HG02610 (cell line): Measurements from ENCODE around the gene RRAS2.
"Not testable (repeated sequence)": the region's sequence is repeated elsewhere in the genome, so short reads cannot be mapped to it uniquely, and the experiment has no call there.

ENCODE experiments used
- ATAC-seq: cut with Tn5 transposase; IDR thresholded peaks from one replicate; pipeline ENCODE4 v1.9.1; 2021; ENCODE audit warnings: mild to moderate bottlenecking, moderate library complexity; ENCODE audit not compliant: unreplicated experiment

The RRAS2 gene

DNA sequence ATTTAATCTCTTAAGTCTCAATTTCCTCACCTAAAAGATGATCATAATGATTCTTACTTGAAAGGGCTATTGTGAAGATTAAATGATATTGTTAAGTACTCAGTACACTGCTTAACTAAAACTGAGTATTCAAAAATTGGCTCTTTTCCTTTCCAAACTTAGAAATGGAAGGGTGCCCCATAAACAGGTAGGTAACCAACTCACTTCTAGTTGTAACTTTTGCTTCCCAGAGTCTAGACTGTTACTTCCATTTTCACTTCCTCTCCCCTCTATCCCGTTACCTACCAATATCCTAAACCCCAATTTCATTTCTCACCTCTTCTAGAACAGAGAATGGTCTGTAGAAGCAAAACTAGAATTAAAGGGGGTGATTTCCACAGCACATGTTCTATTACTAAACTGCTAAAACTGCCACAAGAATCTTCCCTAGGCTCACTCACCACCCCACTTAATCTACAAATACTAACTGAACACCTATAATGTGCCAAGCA is 50.0 kb downstream of the RRAS2 start:
- peak; percentile 33 for ATAC-seq

DNA sequence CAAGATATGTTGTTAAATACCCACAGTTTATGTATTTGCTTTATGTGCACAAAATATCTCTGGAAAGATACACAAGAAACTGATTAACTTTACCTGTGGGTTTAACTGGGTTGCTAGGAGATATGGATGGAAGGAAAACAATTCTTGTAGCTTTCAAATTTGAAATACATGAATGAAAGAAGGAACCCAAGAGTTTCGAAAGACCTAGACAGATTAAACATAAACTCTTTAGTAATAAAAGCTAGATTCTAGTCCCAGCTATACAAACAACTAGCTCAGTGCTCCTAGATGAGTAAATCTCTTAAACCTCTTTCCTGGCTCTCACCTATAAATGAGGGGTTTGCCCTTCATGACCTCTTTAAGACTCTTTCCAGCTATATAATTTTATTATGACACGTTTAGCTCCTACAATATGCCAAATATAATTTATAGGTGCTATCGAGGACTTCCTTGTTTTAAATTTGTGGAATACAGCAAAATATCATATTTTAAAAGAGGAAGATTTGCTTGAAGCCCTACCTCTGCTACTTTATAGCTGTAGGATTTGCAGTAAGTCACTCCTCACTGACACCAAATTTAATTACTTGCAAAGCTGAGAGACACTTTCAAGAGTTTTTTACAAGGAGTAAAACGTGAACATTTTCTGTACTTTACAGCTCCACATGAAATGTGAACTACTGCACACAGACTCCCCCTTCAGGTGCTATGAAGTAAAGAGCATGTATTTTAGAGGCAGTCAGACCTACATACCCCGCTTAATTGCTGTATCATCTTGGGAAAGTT is 50.7 kb downstream of the RRAS2 start:
- ATAC-seq = peak; percentile 48

DNA sequence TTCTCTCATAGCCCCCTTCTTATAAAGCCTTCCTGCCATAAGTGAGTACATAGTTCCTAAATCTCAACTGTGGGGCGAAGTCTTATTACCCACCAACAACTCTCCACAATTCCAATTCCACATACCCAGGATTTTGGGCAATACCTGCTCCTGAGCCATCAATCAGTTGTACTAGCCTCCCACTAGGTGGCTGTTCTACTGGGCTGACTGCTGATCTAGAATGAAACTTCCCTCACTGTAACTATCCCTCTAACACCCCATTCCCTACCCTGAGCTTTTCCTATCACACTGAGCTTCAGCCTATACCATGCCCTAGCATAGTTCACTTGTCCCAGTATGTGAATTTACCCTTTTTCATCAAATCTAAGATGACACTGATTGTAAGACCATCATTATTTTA is 52.5 kb downstream of the RRAS2 start:
- no peak for ATAC-seq

DNA sequence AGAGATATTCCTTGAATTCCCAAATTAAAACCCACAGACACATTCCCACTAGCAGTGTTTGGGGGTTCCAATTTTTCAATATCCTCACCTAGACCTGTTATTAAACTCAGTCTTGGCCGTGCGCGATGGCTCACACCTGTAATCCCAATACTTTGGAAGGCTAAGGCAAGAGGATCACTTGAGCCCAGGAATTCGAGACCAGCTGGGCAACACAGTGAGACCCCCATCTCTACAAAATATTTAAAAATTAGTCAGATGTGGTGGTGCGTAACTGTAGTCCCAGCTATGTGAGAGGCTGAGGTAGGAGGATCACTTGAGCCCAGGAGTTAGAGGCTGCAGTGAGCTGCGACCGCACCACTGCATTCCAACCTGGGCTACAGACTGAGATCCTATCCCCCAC is 53.3 kb downstream of the RRAS2 start:
- no peak for ATAC-seq

DNA sequence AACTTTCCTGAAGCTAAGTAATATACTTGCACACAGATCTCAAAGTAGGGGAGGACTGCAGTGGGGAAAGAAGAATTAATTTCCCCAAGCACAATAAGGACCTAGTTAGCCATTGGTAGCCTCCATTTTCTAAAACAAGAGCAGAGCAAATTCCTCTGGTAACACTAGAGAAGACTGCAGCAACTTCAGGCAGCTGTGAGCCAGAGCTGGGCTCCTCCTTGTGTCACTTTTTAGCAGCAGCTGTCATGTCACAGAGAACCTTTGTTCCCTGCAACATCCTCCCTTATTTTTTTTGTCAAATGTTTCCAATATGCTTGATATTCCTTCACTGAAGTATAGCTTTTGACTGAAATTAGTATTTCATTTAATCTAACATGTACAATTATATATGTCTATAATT is 54.4 kb downstream of the RRAS2 start:
- no peak for ATAC-seq

DNA sequence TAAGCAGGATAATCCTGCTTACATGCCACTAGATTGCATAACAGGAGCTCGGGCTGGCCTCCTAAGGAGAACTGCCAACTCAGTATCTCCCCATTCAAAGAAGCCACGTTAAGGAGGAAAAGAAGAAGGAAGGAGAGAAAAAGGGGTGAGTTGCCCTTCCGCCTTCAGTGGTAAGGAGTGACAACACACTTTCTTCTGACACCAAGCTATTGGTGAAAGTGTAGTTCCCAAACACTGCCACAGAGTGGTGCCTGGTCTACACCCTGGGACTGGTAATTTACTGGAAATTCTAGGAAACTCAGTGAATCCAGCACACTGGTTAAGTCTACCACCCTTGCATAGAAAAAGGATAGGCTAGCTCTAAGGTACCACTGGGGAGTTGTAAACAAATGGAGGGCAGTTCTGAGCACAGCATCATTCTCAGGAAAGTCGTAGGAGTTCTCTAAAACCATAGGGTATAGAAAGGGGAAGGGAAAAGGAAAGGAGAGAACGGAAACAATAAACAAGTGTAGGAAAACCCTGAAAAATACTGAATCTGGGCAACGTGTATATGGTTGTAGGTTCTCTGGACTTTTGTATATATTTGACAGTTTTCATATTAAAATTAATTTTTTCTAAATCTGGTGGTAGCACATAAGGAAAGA is 58.2 kb downstream of the RRAS2 start:
- ATAC-seq = peak; percentile 88

DNA sequence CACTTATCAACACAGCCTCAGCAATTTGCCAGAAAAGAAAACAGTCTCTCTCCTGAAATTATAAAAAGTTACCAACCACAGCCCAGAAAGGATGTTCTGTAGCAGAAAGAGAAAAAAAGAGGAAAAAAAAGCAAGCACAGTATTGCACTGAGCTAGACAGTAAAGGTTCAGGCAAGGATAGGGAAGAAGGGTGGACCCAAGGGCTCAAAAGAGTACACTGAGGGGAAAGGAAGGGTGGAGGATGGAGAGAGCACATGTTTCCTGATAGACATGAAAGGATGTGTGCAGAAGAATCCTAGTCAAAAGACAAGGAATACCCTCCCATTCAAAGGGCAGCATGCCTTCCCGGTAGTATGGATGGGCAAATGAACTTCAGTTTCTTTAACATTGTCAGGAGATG is 59.1 kb downstream of the RRAS2 start:
- ATAC-seq = no peak

DNA sequence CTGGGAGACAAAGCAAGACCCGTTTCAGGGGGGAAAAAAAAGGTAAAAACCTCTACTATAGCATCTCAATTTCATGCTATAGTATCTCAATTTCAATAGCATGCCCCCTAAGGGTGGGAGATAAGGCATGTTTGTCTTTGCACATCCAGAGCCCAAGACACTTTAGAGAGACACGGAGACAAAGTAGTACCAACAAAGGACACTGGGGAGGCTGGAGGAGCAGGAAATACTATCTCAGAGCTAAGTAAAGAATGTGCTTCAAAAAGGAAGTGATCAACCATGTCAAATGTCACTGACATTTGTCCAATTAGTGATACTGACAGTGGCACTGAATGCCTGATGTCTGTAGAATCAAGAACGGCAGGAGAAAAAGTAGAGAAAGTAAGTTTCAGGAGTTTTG is 68.6 kb downstream of the RRAS2 start:
- ATAC-seq = no peak

DNA sequence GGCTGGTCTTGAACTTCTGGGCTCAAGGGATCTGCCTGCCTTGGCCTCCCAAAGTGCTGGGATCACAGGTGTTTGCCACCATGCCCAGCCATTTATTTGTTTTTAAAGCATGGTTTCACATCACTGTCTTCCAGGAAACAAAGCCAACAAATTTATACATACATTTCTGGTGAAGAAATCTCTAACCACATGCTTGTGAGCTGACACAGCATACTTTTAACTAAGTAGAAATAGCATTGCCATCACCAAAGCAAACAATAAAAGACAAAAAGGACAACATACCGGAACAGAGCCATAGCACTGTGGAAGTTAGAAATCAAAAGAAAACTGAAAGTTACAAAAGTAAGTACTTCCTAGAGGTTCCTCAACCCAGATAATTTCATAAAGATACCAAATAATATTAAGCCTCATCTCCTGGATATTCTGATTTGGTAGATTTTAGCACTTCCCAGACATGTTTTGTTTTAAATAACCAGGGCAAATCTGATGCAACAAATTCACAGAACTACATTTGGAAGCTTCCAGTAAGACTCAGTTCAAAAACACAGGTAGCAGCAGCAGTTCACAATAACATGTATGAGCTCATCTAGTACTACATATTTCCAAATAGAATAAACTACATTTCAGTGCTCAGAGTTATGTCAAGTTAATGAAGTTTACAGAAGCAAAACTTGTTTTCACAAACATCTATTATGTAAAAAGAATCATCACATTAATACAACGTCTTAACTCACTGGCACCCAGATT is 70.6 kb downstream of the RRAS2 start:
- no peak for ATAC-seq

DNA sequence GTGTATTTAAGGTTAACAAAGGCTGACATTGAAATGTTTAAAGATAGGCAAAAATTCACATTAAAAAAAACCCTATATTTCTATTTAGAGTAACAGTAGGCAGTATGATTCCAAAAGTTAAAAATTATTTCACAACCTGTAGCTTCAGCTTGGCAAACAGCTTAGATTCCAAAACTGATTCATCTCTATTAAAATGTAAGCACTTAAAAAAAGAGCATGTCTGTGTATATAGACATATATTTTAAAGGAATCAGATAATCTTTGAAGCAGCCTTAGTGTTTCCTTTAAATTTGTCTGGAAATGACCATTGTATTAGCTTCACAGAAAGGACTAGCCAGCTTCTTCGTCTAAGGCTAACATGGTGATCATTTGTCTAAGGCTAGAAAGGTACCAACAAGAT is 80.1 kb downstream of the RRAS2 start:
- ATAC-seq = not testable (repeated sequence)

DNA sequence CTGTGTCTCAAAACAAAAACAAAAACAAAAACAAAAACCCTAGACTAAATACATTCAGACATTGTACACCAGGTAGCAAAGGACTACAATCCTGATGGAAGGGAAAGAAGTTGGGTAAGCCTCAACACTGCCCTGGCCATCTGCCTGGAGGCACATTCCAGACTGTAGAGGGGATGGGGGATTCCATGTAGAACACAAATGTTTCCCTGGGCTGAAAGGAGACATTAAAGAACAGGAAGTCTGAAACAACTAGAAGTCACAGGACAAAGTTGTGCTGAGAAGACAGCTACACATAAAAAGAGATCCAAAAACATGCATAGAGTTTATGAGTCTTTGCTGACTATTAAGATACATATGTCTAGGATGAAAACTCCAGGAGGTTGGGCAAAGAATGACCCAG is 83.9 kb downstream of the RRAS2 start:
- no peak for ATAC-seq

DNA sequence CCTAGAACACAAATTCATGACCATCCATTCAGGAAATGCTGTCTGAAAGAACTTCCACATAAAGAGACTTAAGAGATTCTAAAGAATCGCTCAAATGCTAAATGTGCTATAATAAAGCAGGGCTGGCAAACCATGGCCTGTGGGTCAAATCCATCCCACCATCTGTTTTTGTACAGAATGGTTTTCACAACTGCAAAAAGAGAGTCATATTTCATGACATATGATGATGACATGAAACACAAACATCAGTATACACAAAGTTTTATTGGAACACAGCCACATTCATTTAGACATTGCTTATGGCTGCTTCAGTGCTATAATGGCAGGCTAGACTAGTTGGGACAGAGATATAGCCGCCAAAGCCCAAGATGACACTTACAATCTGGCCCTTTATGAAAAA is 85.1 kb downstream of the RRAS2 start:
- ATAC-seq = no peak

DNA sequence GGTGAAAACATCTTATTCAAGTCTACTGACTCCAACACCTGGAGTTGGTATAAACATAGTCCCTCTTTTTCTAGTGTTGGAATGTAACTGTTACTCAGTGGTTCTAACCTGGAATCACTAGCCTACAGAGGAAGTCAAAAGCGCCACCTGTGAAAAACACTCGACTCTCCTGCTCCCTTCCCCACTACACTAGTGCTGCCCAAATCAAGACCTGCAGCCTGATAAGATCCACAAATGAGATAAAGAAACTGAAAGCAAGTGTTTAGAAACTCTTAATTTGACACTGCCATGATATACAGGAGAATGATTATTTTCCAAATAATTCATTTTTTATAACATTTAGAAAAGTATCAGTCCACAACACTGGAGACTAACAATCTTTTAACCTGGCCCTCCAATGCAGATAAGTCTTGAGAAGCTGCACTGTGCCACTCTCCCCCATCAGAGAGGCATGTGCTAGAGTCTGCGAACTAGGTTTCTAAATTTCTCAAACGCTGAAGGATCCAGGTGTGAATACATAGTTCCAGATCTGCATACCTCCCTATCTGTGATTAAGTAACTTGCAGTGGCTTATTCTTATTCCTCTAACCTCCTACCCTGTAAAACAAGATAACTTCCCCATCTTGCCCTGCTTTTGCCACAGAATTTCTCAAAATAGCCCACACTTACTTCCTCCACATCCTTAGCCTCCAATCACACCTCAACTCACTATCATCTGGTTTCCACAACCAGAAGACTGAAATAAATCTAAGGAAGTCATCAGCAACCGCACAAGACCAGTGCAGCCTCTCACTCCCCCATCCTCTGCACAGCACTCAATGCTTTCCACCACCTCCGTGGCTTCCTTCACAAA is 88.1 kb downstream of the RRAS2 start:
- ATAC-seq = peak; percentile 59

DNA sequence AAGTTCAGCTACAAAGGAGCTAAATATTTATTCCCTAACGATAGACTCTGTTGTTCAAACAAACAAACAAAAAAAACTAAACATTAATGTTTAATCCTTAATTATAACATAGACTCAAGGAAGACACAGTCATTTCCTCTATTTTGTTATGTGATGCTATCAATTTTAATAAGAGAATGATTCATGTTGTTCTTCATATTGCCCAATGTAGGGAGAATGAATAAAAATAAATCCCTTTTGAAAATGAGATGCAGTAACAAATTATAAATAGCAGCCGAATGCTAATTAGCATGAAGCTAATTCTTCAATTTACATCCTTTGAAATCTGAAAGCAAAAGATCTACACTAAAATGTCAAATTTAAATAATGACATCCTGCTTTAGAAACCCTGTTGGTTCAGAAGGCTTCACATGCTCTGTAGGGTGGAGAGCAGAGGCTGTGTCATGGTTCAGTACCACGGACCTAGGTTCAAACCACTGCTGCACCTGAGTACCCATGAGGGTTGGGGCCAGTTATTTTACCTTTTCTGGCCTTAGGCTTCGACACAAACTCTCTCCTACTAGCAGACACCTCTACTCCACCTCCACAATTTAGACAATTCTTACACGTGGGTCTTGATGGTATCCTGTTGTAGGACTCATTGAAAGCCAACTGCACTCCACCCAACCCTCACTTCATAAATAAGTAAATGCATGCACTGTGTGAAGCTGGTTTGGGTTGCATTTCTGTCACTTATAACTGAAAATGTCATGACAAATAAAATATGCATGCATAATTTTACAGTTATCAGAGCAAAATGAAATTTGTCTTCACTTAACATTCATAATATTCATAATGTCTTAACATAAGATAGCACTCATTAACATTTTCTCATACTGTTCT is 89.0 kb downstream of the RRAS2 start:
- no peak for ATAC-seq

DNA sequence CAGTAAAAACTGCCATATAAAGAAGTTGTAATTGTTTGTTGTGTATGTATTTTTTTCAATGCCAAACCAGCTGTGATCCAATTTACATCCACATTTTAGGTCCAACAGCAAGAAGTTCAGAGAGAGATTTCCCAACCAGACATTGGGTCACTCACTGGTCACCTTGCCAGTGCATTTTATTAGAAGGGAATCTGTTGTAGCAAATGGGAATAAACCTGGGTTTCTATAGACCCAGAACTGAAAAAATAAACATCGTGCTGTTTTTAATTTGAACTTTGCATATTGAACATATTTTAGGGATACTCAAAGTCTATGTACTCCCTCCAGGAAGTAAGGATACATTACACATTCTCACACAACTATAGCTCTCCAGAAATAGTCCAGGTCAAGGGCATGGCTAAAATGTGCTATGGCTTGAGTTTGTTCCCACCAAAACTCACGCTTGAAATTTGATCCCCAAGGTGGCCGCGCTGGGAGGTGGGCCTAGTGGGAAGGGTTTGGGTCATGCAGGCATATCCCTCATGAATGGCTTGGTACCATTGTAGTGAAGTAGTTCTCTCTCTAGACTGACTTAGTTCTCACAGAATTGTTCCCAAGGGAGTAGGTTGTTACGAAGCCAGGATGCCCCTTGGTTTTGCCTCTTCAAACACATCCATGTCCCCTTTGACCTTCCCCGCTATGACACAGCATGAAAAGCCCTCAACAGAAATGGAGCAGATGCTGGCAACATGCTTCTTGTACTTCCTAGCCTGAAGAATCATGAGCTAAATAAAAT is 90.9 kb downstream of the RRAS2 start:
- ATAC-seq = no peak

DNA sequence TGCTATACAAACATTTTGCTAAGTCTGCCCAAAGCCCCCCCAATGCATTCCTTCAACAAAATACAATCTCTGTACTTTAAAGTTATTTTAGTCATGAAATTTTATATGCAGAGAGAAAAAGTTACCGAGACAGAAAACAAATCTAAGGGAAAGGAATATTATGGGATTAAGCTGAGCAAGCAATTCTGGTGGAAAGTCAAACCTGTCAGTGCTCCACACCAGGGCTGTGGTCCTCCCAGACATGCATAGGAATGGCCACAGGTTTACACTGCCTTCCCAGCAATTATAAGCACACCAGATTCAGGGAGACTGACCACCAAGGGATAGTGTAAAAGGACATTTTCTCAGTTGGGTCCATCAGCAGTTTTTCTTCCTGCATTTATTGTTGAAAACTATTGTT is 92.4 kb downstream of the RRAS2 start:
- no peak for ATAC-seq

DNA sequence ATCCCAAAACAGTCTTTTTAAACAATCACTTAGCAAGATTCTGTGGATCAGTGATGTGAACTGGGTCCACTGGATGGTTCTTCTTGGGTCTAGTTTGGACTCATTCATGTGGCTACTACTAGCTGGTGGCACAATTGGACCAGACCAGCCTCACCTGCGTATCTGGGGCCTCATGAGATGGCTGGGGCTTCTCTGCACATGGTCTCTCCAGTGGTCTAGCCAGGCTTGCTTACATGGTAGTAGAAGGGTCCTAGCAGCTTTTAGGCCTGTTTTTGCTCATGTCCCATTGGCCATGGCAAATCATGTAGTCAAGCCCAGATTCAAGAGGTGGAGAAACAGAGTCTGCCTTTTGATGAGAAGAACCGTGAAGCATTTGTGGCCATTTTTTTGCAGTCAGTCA is 94.0 kb downstream of the RRAS2 start:
- no peak for ATAC-seq

DNA sequence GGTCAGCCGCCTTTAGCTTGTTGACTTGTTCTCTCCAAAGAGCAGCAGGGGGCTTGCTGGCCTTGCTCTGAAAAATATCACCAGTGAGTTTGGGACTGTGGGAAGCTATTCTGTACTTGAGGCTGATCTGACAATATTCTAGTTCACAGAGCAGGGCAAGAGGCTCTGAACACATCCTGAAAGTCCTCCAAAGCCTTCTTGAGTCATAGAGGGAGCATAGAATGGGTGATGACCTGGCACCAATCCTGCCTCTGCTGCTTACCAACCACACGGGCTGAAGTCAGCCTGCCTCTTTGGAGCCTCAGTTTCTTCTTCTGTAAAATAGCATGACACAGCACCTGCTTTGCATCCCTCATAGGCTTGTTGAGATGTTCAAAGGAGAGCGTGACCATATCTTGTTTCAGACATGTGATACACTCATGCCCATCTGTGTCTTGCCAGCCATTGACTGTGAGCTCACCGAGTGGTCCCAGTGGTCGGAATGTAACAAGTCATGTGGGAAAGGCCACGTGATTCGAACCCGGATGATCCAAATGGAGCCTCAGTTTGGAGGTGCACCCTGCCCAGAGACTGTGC is 96.6 kb downstream of the RRAS2 start:
- no peak for ATAC-seq

DNA sequence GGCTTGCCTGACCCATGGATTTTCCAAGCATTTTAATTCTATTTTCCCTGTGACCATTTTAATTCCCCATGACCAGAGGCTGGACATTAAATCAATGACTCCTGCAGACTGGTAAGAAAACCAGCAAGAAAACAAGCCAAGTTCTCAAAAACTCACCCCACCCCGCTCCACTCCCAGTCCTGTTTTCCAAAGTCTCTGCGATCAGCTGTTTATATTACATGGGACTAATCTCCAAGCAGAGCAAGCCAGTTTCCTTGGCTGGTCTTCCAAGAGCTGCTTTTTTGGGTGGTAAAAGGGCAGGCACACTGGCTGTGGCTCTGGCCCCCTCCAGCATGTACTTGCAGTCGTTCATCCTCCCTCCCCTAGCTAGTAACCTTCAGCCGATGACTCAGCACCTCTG is 97.9 kb downstream of the RRAS2 start:
- no peak for ATAC-seq
